ENCODE measurements around the gene WWOX.

DNA sequence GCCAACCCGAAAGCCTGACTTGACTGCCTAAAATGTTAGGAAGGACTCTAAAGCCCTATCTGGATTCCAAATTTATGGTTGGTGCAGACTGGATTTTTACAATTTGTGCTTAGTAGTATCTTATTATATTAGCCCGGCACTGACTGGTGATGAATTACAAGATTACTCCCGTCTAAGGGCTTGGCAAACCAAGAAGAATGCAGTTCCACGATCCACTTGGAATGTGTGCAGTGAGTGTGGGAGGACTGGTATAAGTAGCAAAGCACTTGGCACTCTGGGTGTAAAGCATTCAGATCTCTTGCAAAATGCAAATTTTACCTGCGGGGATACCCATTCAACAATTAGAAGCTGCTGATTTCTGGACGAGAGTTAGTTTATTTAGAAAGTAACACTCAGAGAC, 961.7 kb downstream of the WWOX start:
- TF ChIP-seq EZH2 (IDR thresholded peaks at IDR 0.05): no peak
- no peak for TF ChIP-seq POLR2AphosphoS5 (IDR thresholded peaks at IDR 0.05; ENCODE audit: borderline replicate concordance, low read depth, low read length)

Measured in SK-N-MC (cell line).